GM23338 (cell line): ENCODE measurements around the gene PEAK3. TPM values are rescaled to one million over a fixed set of nuclear protein-coding genes. Genes with fewer than 3 reads are reported as not detected.

Source experiments
- ATAC-seq: fragments of 200-7000 bp; cut with Tn5 transposase; 3 replicates; pipeline ENCODE4 v1.9.1; 2020
- DNase-seq: peaks from one replicate; pipeline ENCODE4 v3.0.0-alpha.2; 2015; ENCODE audit warnings: low spot score
- H2AFZ ChIP-seq: fragments of 200-600 bp; sonication (generic); 2 replicates; pipeline ENCODE4 v1.8.0; 2016; ENCODE audit warnings: antibody characterized with exemption, mild to moderate bottlenecking, moderate library complexity
- H3F3A ChIP-seq: fragments of 200-600 bp; sonication (generic); replicated peaks from 2 replicates; pipeline ENCODE4 v1.8.0; 2017; ENCODE audit warnings: antibody characterized with exemption, mixed run types, low read depth
- H3K27ac ChIP-seq: fragments of 200-600 bp; sonication (generic); 2 replicates; pipeline ENCODE4 v1.6.1; 2016; ENCODE audit warnings: low read depth
- H3K27me3 ChIP-seq: fragments of 200-600 bp; sonication (generic); 2 replicates; pipeline ENCODE4 v1.8.0; 2016; ENCODE audit warnings: mild to moderate bottlenecking, mixed run types, moderate library complexity; ENCODE audit not compliant: insufficient read depth
- H3K36me3 ChIP-seq: fragments of 200-600 bp; sonication (generic); 2 replicates; pipeline ENCODE4 v1.8.0; 2016; ENCODE audit warnings: mild to moderate bottlenecking; ENCODE audit not compliant: insufficient read depth
- H3K4me1 ChIP-seq: fragments of 200-600 bp; sonication (generic); 2 replicates; pipeline ENCODE4 v1.8.0; 2016; ENCODE audit warnings: mild to moderate bottlenecking, moderate library complexity; ENCODE audit not compliant: insufficient read depth
- H3K4me2 ChIP-seq: fragments of 200-600 bp; sonication (generic); 2 replicates; pipeline ENCODE4 v1.7.1; 2017; ENCODE audit warnings: mixed run types
- H3K4me3 ChIP-seq: fragments of 200-600 bp; sonication (generic); 2 replicates; pipeline ENCODE4 v1.6.1; 2016; ENCODE audit warnings: mixed run types
- H3K79me2 ChIP-seq: fragments of 200-600 bp; sonication (generic); replicated peaks from 2 replicates; pipeline ENCODE4 v1.8.0; 2017; ENCODE audit warnings: mild to moderate bottlenecking; ENCODE audit not compliant: insufficient read depth
- H3K9me2 ChIP-seq: fragments of 200-600 bp; sonication (generic); 2 replicates; pipeline ENCODE4 v1.8.0; 2017; ENCODE audit not compliant: insufficient read depth
- H4K20me1 ChIP-seq: fragments of 200-600 bp; sonication (generic); replicated peaks from 2 replicates; pipeline ENCODE4 v1.8.0; 2017; ENCODE audit warnings: mild to moderate bottlenecking; ENCODE audit not compliant: insufficient read depth
- H3K27ac Mint-ChIP-seq: 2 replicates; pipeline ENCODE4 v1.8.0; 2020; ENCODE audit warnings: inconsistent platforms, mild to moderate bottlenecking, moderate library complexity, mixed read lengths
- H3K27me3 Mint-ChIP-seq: 3 replicates; pipeline ENCODE4 v1.8.0; 2022; ENCODE audit warnings: low read depth, mild to moderate bottlenecking, moderate library complexity, mixed read lengths, inconsistent platforms; ENCODE audit not compliant: insufficient read depth, poor library complexity
- H3K36me3 Mint-ChIP-seq: 3 replicates; pipeline ENCODE4 v1.8.0; 2021; ENCODE audit warnings: low read depth, mild to moderate bottlenecking, inconsistent platforms, moderate library complexity, mixed read lengths
- H3K4me1 Mint-ChIP-seq: 3 replicates; pipeline ENCODE4 v1.8.0; 2020; ENCODE audit warnings: mild to moderate bottlenecking, inconsistent platforms, mixed read lengths
- H3K4me3 Mint-ChIP-seq: 3 replicates; pipeline ENCODE4 v1.8.0; 2021; ENCODE audit warnings: moderate library complexity, mild to moderate bottlenecking, inconsistent platforms, mixed read lengths
- H3K9me3 Mint-ChIP-seq: 3 replicates; pipeline ENCODE4 v1.8.0; 2020; ENCODE audit warnings: moderate library complexity, mild to moderate bottlenecking, inconsistent platforms, mixed read lengths
- CREB1 ChIP-seq: fragments of 250-450 bp; sonication (Bioruptor Pico); IDR thresholded peaks from 2 replicates; pipeline ENCODE4 v1.5.0; 2020; ENCODE audit warnings: low read depth, mild to moderate bottlenecking, moderate library complexity
- EZH2phosphoT487 ChIP-seq: fragments of 200-600 bp; sonication (generic); IDR thresholded peaks from one replicate; pipeline ENCODE4 v1.8.1; 2018; ENCODE audit warnings: antibody characterized with exemption; ENCODE audit not compliant: unreplicated experiment
- JUNB ChIP-seq: IDR thresholded peaks from one replicate; pipeline ENCODE4 v1.6.1; 2016; ENCODE audit warnings: antibody characterized with exemption; ENCODE audit not compliant: unreplicated experiment
- POLR2AphosphoS5 ChIP-seq: IDR thresholded peaks from 2 replicates; pipeline ENCODE4 v1.6.1; 2016; ENCODE audit warnings: antibody characterized with exemption, low read depth
- STAT1 ChIP-seq: IDR thresholded peaks from one replicate; pipeline ENCODE4 v1.6.1; 2016; ENCODE audit warnings: antibody characterized with exemption; ENCODE audit not compliant: unreplicated experiment
- ZNF114 ChIP-seq: fragments of 250-450 bp; sonication (Bioruptor Pico); IDR thresholded peaks from 2 replicates; pipeline ENCODE4 v1.5.0; 2020; ENCODE audit warnings: mild to moderate bottlenecking, moderate library complexity
- polyA plus RNA-seq: library from polyadenylated mRNA; unstranded; fragments of >200 nt; fragmentation: Nextera tagmentation; extraction: Ambion mirVana; gene quantifications from 2 replicates; pipeline ENCODE4 v1.2.1, GENCODE V29; 2016
- total RNA-seq: library from RNA; depleted of rRNA; stranded (reverse); fragments of >200 nt; shearing (Covaris generic); gene quantifications from 2 replicates; pipeline ENCODE4 v1.2.3, GENCODE V29; 2014
- TF ChIP-seq, protein P1 (sequence below): IDR thresholded peaks from one replicate; pipeline ENCODE4 v1.6.1; 2018; ENCODE audit warnings: antibody characterized with exemption; ENCODE audit not compliant: unreplicated experiment
- TF ChIP-seq, protein P2 (sequence below): fragments of 250-450 bp; sonication (Bioruptor Pico); IDR thresholded peaks from 2 replicates; pipeline ENCODE4 v1.5.0; 2020; ENCODE audit warnings: mild to moderate bottlenecking, moderate library complexity

The PEAK3 gene
- total and polyA plus RNA-seq, 2 experiments from 2014 or later, result not detected

DNA sequence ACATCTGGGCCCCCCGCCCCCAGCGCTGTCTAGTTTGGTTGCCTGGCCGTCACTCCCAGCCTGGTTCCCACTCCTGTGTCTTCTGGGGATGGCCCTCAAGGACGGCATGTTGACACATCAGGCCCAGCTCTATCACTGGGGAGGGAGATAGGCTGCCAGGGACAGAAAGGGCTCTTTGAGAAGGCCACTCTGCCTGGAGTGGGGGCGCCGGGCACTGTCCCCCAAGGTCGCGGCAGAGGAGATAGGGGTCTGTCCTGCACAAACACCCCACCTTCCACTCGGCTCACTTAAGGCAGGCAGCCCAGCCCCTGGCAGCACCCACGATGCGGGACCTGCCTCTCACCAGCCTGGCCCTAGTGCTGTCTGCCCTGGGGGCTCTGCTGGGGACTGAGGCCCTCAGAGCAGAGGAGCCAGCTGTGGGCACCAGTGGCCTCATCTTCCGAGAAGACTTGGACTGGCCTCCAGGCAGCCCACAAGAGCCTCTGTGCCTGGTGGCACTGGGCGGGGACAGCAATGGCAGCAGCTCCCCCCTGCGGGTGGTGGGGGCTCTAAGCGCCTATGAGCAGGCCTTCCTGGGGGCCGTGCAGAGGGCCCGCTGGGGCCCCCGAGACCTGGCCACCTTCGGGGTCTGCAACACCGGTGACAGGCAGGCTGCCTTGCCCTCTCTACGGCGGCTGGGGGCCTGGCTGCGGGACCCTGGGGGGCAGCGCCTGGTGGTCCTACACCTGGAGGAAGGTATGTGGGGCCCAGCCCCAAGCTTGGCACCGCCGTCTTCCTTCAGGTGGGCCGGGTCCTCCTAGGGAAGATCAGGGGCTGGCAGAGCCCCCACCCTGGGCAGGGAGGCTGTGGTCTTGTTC is 32.7 kb downstream of the PEAK3 start, which contains the start of gene AMH:
TSS of gene AMH (plus strand) at position 314 of the 857 bp plus-strand sequence. CDS start at position 324, 10 bp downstream.
- peaks cover 1% of the 10 kb centered on the region; the same call in 1 of the 2 replicates for H3F3A ChIP-seq
- no peaks in the 10 kb centered on the region for H3K9me2 ChIP-seq
- Mint-ChIP-seq H3K27ac (no peak within 1 kb of the TSS), H3K4me1 (peaks cover 3% of the 10 kb centered on the region; the same call in 2 of the 3 replicates), H3K4me3 (no peak within 1 kb of the TSS), H3K36me3 (peaks cover 28% of the 10 kb centered on the region), H3K27me3 (peaks cover 33% of the 10 kb centered on the region), H3K9me3 (no peaks in the 10 kb centered on the region)
- peaks cover 3% of the 10 kb centered on the region; the same call in 1 of the 2 replicates for H4K20me1 ChIP-seq
- H3K27ac ChIP-seq, result peak within 1 kb of the TSS; percentile 55; the same call in 1 of the 2 replicates
- no peak within 1 kb of the TSS for H2AFZ ChIP-seq
- H3K4me2 ChIP-seq, result no peak within 1 kb of the TSS
- peak; percentile 0; the same call in 1 of the 3 replicates for ATAC-seq
- TF ChIP-seq, protein P1, sequence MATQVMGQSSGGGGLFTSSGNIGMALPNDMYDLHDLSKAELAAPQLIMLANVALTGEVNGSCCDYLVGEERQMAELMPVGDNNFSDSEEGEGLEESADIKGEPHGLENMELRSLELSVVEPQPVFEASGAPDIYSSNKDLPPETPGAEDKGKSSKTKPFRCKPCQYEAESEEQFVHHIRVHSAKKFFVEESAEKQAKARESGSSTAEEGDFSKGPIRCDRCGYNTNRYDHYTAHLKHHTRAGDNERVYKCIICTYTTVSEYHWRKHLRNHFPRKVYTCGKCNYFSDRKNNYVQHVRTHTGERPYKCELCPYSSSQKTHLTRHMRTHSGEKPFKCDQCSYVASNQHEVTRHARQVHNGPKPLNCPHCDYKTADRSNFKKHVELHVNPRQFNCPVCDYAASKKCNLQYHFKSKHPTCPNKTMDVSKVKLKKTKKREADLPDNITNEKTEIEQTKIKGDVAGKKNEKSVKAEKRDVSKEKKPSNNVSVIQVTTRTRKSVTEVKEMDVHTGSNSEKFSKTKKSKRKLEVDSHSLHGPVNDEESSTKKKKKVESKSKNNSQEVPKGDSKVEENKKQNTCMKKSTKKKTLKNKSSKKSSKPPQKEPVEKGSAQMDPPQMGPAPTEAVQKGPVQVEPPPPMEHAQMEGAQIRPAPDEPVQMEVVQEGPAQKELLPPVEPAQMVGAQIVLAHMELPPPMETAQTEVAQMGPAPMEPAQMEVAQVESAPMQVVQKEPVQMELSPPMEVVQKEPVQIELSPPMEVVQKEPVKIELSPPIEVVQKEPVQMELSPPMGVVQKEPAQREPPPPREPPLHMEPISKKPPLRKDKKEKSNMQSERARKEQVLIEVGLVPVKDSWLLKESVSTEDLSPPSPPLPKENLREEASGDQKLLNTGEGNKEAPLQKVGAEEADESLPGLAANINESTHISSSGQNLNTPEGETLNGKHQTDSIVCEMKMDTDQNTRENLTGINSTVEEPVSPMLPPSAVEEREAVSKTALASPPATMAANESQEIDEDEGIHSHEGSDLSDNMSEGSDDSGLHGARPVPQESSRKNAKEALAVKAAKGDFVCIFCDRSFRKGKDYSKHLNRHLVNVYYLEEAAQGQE, result no peak
- TF ChIP-seq POLR2AphosphoS5, result peak; percentile 39
- H3K79me2 ChIP-seq, result no peaks in the 10 kb centered on the region
- no peak for DNase-seq
- H3K36me3 ChIP-seq, result peaks cover 9% of the 10 kb centered on the region
- H3K4me1 ChIP-seq, result peaks cover 5% of the 10 kb centered on the region; the same call in 1 of the 2 replicates
- H3K4me3 ChIP-seq, result no peak within 1 kb of the TSS
- H3K27me3 ChIP-seq, result peaks cover 20% of the 10 kb centered on the region

DNA sequence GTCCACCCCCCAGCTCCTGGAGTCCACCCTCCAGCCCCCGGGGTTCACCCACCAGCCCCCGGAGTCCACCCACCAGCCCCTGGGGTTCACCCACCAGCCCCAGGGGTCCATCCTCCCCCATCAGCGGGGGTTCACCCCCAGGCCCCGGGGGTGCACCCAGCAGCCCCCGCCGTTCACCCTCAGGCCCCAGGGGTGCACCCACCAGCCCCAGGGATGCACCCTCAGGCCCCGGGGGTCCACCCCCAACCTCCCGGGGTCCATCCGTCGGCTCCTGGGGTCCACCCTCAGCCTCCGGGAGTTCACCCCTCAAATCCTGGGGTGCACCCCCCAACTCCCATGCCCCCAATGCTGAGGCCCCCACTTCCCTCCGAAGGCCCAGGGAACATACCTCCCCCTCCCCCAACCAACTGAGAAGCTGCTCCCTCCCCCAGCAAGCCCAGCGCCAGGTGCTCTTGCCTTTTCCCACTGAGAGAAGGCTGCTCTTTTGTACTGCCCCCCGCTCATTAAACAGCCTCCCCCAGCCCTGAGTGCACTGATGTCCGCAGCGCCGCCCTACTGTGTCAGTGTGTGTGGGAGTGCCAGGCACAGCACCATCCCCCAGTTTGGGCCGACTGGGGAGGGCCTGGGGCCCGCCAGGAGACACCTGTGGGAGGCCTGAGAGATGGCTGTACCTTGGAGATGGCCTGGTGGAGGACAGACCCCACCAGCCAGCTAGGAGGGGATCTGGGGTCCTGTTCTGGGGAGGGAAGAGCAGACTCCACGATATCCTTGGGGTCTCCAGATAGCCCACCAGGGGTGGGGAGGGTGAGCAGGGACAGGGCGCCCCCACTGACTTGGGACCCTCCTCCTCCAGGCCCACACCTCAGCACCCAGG is 33.6 kb downstream of the PEAK3 start:
- 0 out of 2 replicates have a peak, but pooled peaks cover 5% of the 10 kb centered on the region for H3K4me1 ChIP-seq
- no peak for TF ChIP-seq EZH2phosphoT487
- TF ChIP-seq, protein P2, sequence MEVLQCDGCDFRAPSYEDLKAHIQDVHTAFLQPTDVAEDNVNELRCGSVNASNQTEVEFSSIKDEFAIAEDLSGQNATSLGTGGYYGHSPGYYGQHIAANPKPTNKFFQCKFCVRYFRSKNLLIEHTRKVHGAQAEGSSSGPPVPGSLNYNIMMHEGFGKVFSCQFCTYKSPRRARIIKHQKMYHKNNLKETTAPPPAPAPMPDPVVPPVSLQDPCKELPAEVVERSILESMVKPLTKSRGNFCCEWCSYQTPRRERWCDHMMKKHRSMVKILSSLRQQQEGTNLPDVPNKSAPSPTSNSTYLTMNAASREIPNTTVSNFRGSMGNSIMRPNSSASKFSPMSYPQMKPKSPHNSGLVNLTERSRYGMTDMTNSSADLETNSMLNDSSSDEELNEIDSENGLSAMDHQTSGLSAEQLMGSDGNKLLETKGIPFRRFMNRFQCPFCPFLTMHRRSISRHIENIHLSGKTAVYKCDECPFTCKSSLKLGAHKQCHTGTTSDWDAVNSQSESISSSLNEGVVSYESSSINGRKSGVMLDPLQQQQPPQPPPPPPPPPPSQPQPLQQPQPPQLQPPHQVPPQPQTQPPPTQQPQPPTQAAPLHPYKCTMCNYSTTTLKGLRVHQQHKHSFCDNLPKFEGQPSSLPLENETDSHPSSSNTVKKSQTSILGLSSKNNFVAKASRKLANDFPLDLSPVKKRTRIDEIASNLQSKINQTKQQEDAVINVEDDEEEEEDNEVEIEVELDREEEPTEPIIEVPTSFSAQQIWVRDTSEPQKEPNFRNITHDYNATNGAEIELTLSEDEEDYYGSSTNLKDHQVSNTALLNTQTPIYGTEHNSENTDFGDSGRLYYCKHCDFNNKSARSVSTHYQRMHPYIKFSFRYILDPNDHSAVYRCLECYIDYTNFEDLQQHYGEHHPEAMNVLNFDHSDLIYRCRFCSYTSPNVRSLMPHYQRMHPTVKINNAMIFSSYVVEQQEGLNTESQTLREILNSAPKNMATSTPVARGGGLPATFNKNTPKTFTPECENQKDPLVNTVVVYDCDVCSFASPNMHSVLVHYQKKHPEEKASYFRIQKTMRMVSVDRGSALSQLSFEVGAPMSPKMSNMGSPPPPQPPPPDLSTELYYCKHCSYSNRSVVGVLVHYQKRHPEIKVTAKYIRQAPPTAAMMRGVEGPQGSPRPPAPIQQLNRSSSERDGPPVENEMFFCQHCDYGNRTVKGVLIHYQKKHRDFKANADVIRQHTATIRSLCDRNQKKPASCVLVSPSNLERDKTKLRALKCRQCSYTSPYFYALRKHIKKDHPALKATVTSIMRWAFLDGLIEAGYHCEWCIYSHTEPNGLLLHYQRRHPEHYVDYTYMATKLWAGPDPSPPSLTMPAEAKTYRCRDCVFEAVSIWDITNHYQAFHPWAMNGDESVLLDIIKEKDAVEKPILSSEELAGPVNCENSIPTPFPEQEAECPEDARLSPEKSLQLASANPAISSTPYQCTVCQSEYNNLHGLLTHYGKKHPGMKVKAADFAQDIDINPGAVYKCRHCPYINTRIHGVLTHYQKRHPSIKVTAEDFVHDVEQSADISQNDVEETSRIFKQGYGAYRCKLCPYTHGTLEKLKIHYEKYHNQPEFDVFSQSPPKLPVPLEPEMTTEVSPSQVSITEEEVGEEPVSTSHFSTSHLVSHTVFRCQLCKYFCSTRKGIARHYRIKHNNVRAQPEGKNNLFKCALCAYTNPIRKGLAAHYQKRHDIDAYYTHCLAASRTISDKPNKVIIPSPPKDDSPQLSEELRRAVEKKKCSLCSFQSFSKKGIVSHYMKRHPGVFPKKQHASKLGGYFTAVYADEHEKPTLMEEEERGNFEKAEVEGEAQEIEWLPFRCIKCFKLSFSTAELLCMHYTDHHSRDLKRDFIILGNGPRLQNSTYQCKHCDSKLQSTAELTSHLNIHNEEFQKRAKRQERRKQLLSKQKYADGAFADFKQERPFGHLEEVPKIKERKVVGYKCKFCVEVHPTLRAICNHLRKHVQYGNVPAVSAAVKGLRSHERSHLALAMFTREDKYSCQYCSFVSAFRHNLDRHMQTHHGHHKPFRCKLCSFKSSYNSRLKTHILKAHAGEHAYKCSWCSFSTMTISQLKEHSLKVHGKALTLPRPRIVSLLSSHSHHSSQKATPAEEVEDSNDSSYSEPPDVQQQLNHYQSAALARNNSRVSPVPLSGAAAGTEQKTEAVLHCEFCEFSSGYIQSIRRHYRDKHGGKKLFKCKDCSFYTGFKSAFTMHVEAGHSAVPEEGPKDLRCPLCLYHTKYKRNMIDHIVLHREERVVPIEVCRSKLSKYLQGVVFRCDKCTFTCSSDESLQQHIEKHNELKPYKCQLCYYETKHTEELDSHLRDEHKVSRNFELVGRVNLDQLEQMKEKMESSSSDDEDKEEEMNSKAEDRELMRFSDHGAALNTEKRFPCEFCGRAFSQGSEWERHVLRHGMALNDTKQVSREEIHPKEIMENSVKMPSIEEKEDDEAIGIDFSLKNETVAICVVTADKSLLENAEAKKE (CRISPR knock-in tag), result no peak
- no peak for TF ChIP-seq POLR2AphosphoS5
- no peak for TF ChIP-seq JUNB
- no peak for TF ChIP-seq CREB1 (CRISPR knock-in tag)
- TF ChIP-seq STAT1, result no peak
- no peak for TF ChIP-seq ZNF114

More for the DNA sequence above, 33.6 kb downstream of the PEAK3 start:
- H3K36me3 Mint-ChIP-seq, result peaks cover 34% of the 10 kb centered on the region
- Histone ChIP-seq H3F3A (no peaks in the 10 kb centered on the region), H3K27me3 (peaks cover 11% of the 10 kb centered on the region), H3K9me2 (no peaks in the 10 kb centered on the region), H3K36me3 (peaks cover 13% of the 10 kb centered on the region), H3K27ac (peak overlapping the region; percentile 55; the same call in 1 of the 2 replicates), H3K79me2 (peaks cover 5% of the 10 kb centered on the region), H3K4me2 (no peak overlapping the region), H3K4me3 (no peak overlapping the region), H4K20me1 (peaks cover 9% of the 10 kb centered on the region), H2AFZ (no peak overlapping the region)
- H3K27ac Mint-ChIP-seq, result no peak overlapping the region
- DNase-seq, result no peak
- peaks cover 27% of the 10 kb centered on the region for H3K27me3 Mint-ChIP-seq
- no peak for ATAC-seq
- no peaks in the 10 kb centered on the region for H3K4me1 Mint-ChIP-seq
- H3K9me3 Mint-ChIP-seq, result no peaks in the 10 kb centered on the region
- H3K4me3 Mint-ChIP-seq, result no peak overlapping the region
